ENCODE measurements around the gene OR4D11. TPM values are rescaled to one million over a fixed set of nuclear protein-coding genes. Genes with fewer than 3 reads are reported as not detected.
A peak's percentile ranks its signal among the peaks of the same experiment; 100 is the strongest.
"Not testable (repeated sequence)": the region's sequence is repeated elsewhere in the genome, so short reads cannot be mapped to it uniquely, and the experiment has no call there.

The OR4D11 gene
- total RNA-seq, 1 experiment from 2014 or later = not detected

GRCh38 chr11:59545179-59546020 is 42.0 kb downstream of the OR4D11 start:
- TF ChIP-seq, protein P1, sequence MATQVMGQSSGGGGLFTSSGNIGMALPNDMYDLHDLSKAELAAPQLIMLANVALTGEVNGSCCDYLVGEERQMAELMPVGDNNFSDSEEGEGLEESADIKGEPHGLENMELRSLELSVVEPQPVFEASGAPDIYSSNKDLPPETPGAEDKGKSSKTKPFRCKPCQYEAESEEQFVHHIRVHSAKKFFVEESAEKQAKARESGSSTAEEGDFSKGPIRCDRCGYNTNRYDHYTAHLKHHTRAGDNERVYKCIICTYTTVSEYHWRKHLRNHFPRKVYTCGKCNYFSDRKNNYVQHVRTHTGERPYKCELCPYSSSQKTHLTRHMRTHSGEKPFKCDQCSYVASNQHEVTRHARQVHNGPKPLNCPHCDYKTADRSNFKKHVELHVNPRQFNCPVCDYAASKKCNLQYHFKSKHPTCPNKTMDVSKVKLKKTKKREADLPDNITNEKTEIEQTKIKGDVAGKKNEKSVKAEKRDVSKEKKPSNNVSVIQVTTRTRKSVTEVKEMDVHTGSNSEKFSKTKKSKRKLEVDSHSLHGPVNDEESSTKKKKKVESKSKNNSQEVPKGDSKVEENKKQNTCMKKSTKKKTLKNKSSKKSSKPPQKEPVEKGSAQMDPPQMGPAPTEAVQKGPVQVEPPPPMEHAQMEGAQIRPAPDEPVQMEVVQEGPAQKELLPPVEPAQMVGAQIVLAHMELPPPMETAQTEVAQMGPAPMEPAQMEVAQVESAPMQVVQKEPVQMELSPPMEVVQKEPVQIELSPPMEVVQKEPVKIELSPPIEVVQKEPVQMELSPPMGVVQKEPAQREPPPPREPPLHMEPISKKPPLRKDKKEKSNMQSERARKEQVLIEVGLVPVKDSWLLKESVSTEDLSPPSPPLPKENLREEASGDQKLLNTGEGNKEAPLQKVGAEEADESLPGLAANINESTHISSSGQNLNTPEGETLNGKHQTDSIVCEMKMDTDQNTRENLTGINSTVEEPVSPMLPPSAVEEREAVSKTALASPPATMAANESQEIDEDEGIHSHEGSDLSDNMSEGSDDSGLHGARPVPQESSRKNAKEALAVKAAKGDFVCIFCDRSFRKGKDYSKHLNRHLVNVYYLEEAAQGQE (IDR thresholded peaks at IDR 0.05; ENCODE audit: insufficient read depth in 1 of 2, low read depth in 2 of 2, low read length in 1 of 2) = no peak
- TF ChIP-seq POLR2AphosphoS5 (IDR thresholded peaks at IDR 0.05; ENCODE audit: low read depth, low read length) (no peak), TCF7L2 (IDR thresholded peaks at IDR 0.05; ENCODE audit: low read depth, low read length) (peak; percentile 75), CTCF (IDR thresholded peaks at IDR 0.05) (no peak), SIN3A (IDR thresholded peaks at IDR 0.05; ENCODE audit: borderline replicate concordance, insufficient read depth, low read depth, low read length) (no peak)
- H3K9me3 ChIP-seq (ENCODE audit: control insufficient read depth, insufficient read depth, low read depth, low read length) = no peaks in the 10 kb centered on the region
- peak overlapping the region; percentile 26 to 50 for H3K4me3 ChIP-seq (ENCODE audit: low read depth in 2 of 2, low read length in 2 of 2)
- ChIA-PET CTCF (no interaction called here), POLR2A (no interaction called here)
- peaks cover 16% of the 10 kb centered on the region for H3K4me1 ChIP-seq (ENCODE audit: control insufficient read depth, insufficient read depth, low read length)
- no peaks in the 10 kb centered on the region for H3K36me3 ChIP-seq (ENCODE audit: control insufficient read depth, insufficient read depth, low read length)
- ATAC-seq (peak; percentile 67), DNase-seq (ENCODE audit: low read depth, low spot score) (no peak)
- H3K27me3 ChIP-seq (ENCODE audit: control insufficient read depth, insufficient read depth, low read length) = no peaks in the 10 kb centered on the region
- H3K27ac ChIP-seq (ENCODE audit: low read length) = peak overlapping the region; percentile 75
- intact Hi-C loops (cut with micrococcal nuclease; ENCODE audit: unreplicated experiment) = no loop called here
- TSS peak; percentile 95 for BruUV-seq (replicated peaks)
- in situ Hi-C loops (cut with HindIII; ENCODE audit: low pct_unique_long_range_greater_than_20kb, low sequenced_read_pairs) = no loop called here

- ATAC-seq; CTCF ChIA-PET; in situ Hi-C loops (cut with HindIII; ENCODE audit: low pct_unique_long_range_greater_than_20kb, low sequenced_read_pairs); H3K36me3 ChIP-seq (ENCODE audit: control insufficient read depth, insufficient read depth, low read length); H3K27me3 ChIP-seq (ENCODE audit: control insufficient read depth, insufficient read depth, low read length); H3K4me3 ChIP-seq (ENCODE audit: low read depth in 2 of 2, low read length in 2 of 2); DNase-seq (ENCODE audit: low read depth, low spot score); POLR2A ChIA-PET; intact Hi-C loops (cut with micrococcal nuclease; ENCODE audit: unreplicated experiment); BruUV-seq (replicated peaks); H3K9me3 ChIP-seq (ENCODE audit: control insufficient read depth, insufficient read depth, low read depth, low read length): not testable (repeated sequence)
- H3K4me1 ChIP-seq (ENCODE audit: control insufficient read depth, insufficient read depth, low read length) = peaks cover 18% of the 10 kb centered on the region
- H3K27ac ChIP-seq (ENCODE audit: low read length) = peak overlapping the region; percentile 31; the same call in 1 of the 2 replicates
These were observed 44.4 kb downstream of the OR4D11 start for GRCh38 chr11:59547605-59548308.

GRCh38 chr11:59548309-59548656 is 44.9 kb downstream of the OR4D11 start:
- no peak for ATAC-seq
- in situ Hi-C loops (cut with HindIII; ENCODE audit: low pct_unique_long_range_greater_than_20kb, low sequenced_read_pairs) = no loop called here

More at GRCh38 chr11:59548309-59548656, 44.9 kb downstream of the OR4D11 start:
- Histone ChIP-seq H3K36me3 (ENCODE audit: control insufficient read depth, insufficient read depth, low read length) (no peaks in the 10 kb centered on the region), H3K4me1 (ENCODE audit: control insufficient read depth, insufficient read depth, low read length) (peaks cover 21% of the 10 kb centered on the region), H3K27me3 (ENCODE audit: control insufficient read depth, insufficient read depth, low read length) (no peaks in the 10 kb centered on the region), H3K4me3 (ENCODE audit: low read depth in 2 of 2, low read length in 2 of 2) (no peak overlapping the region), H3K9me3 (ENCODE audit: control insufficient read depth, insufficient read depth, low read depth, low read length) (no peaks in the 10 kb centered on the region), H3K27ac (ENCODE audit: low read length) (peak overlapping the region; percentile 31; the same call in 1 of the 2 replicates)
- TF ChIP-seq SIN3A (IDR thresholded peaks at IDR 0.05; ENCODE audit: borderline replicate concordance, insufficient read depth, low read depth, low read length) = no peak
- no peak for TF ChIP-seq POLR2AphosphoS5 (IDR thresholded peaks at IDR 0.05; ENCODE audit: low read depth, low read length)
- no peak for TF ChIP-seq TCF7L2 (IDR thresholded peaks at IDR 0.05; ENCODE audit: low read depth, low read length)
- TF ChIP-seq CTCF (IDR thresholded peaks at IDR 0.05) = no peak
- TF ChIP-seq, protein P1 (IDR thresholded peaks at IDR 0.05; ENCODE audit: insufficient read depth in 1 of 2, low read depth in 2 of 2, low read length in 1 of 2) = no peak
- no TSS peak for BruUV-seq (replicated peaks)
- intact Hi-C loops (cut with micrococcal nuclease; ENCODE audit: unreplicated experiment) = no loop called here
- no peak for DNase-seq (ENCODE audit: low read depth, low spot score)
- ChIA-PET CTCF (no interaction called here), POLR2A (no interaction called here)
